Measurements from ENCODE around the gene FBXL17. TPM values are rescaled to one million over a fixed set of nuclear protein-coding genes. Genes with fewer than 3 reads are reported as not detected.

FBXL17 gene
- total and polyA plus RNA-seq, 2 donors (not counting 1 experiment from before 2014, with no cell fraction given) = 7.3 to 40.3 TPM

- WGBS (ENCODE audit: insufficient coverage) = no CpG with 5 or more reads among the region's 3 CpGs
- Histone ChIP-seq H4K20me1 (ENCODE audit: control insufficient read depth, insufficient read depth, low read length, poor library complexity, severe bottlenecking) (no peaks in the 10 kb centered on the region), H3K4me3 (ENCODE audit: control extremely low read depth in 1 of 5, extremely low read depth in 1 of 5, insufficient read depth in 1 of 5, low read depth in 2 of 5, low read length in 4 of 5) (no peak overlapping the region), H3K36me3 (replicated peaks in 1 of 2; ENCODE audit: control extremely low read depth in 1 of 2, control insufficient read depth in 1 of 2, extremely low read depth in 1 of 2, insufficient read depth in 2 of 2, low read length in 1 of 2) (no peaks in the 10 kb centered on the region), H3K4me1 (ENCODE audit: control insufficient read depth in 2 of 2, insufficient read depth in 2 of 2, low read length in 2 of 2) (no peaks in the 10 kb centered on the region), H3K27ac (ENCODE audit: low read length in 2 of 2) (no peak overlapping the region), H3K4me2 (replicated peaks; ENCODE audit: low read depth, low read length, poor library complexity, severe bottlenecking) (no peak overlapping the region), H3K9ac (ENCODE audit: low read length) (no peak overlapping the region), H2AFZ (ENCODE audit: insufficient read depth, low read depth, low read length, poor library complexity, severe bottlenecking) (no peak overlapping the region), H3K27me3 (replicated peaks in 1 of 4; ENCODE audit: control extremely low read depth in 1 of 4, control insufficient read depth in 3 of 4, insufficient read depth in 4 of 4, low read length in 3 of 4) (peaks cover 0 to 15% (median 4%) of the 10 kb centered on the region in 4 experiments), H3K79me2 (ENCODE audit: control insufficient read depth, insufficient read depth, low read length) (no peaks in the 10 kb centered on the region), H3K9me3 (ENCODE audit: control extremely low read depth in 1 of 3, control insufficient read depth in 2 of 3, insufficient read depth in 1 of 3, low read length in 2 of 3) (peaks cover 0 to 5% (median 0%) of the 10 kb centered on the region in 3 donors)
- CTCF ChIA-PET = no interaction called here
- no peak overlapping the region for H3K27ac Mint-ChIP-seq
- H3K4me3 Mint-ChIP-seq = no peak overlapping the region
- peaks cover 25% of the 10 kb centered on the region for H3K27me3 Mint-ChIP-seq
- peaks cover 7% of the 10 kb centered on the region for H3K4me1 Mint-ChIP-seq
- no peak for ATAC-seq (ENCODE audit: low read depth)
- peaks cover 1% of the 10 kb centered on the region for H3K9me3 Mint-ChIP-seq (ENCODE audit: insufficient read depth)
- intact Hi-C loops (cut with micrococcal nuclease) = no loop called here
- POLR2A ChIA-PET = no interaction called here
- no peak for DNase-seq
- TF ChIP-seq EZH2 (IDR thresholded peaks at IDR 0.05; ENCODE audit: borderline replicate concordance, insufficient read depth, low read depth, low read length, poor library complexity, severe bottlenecking) (no peak), CTCF (IDR thresholded peaks at IDR 0.05) (no peak)
These were observed 49.2 kb upstream of the FBXL17 start for GRCh38 chr5:108430931-108431608.

- no peak overlapping the region for H3K27ac Mint-ChIP-seq
- TF ChIP-seq CTCF (IDR thresholded peaks at IDR 0.05) (no peak), EZH2 (IDR thresholded peaks at IDR 0.05; ENCODE audit: borderline replicate concordance, insufficient read depth, low read depth, low read length, poor library complexity, severe bottlenecking) (no peak)
- Histone ChIP-seq H4K20me1 (ENCODE audit: control insufficient read depth, insufficient read depth, low read length, poor library complexity, severe bottlenecking) (no peaks in the 10 kb centered on the region), H3K27me3 (replicated peaks in 1 of 4; ENCODE audit: control extremely low read depth in 1 of 4, control insufficient read depth in 3 of 4, insufficient read depth in 4 of 4, low read length in 3 of 4) (no peaks in the 10 kb centered on the region), H3K9ac (ENCODE audit: low read length) (no peak overlapping the region), H3K4me1 (ENCODE audit: control insufficient read depth in 2 of 2, insufficient read depth in 2 of 2, low read length in 2 of 2) (no peaks in the 10 kb centered on the region), H3K27ac (ENCODE audit: low read length in 2 of 2) (no peak overlapping the region), H3K4me2 (replicated peaks; ENCODE audit: low read depth, low read length, poor library complexity, severe bottlenecking) (no peak overlapping the region), H2AFZ (ENCODE audit: insufficient read depth, low read depth, low read length, poor library complexity, severe bottlenecking) (no peak overlapping the region), H3K36me3 (replicated peaks in 1 of 2; ENCODE audit: control extremely low read depth in 1 of 2, control insufficient read depth in 1 of 2, extremely low read depth in 1 of 2, insufficient read depth in 2 of 2, low read length in 1 of 2) (no peaks in the 10 kb centered on the region), H3K79me2 (ENCODE audit: control insufficient read depth, insufficient read depth, low read length) (no peaks in the 10 kb centered on the region), H3K4me3 (ENCODE audit: control extremely low read depth in 1 of 5, extremely low read depth in 1 of 5, insufficient read depth in 1 of 5, low read depth in 2 of 5, low read length in 4 of 5) (no peak overlapping the region), H3K9me3 (ENCODE audit: control extremely low read depth in 1 of 3, control insufficient read depth in 2 of 3, insufficient read depth in 1 of 3, low read length in 2 of 3) (peaks cover 0 to 5% (median 0%) of the 10 kb centered on the region in 3 donors)
- DNase-seq (no peak), ATAC-seq (ENCODE audit: low read depth) (no peak)
- H3K9me3 Mint-ChIP-seq (ENCODE audit: insufficient read depth) = peaks cover 10% of the 10 kb centered on the region
- ChIA-PET CTCF (no interaction called here), POLR2A (no interaction called here)
- H3K4me1 Mint-ChIP-seq = no peaks in the 10 kb centered on the region
- WGBS (ENCODE audit: insufficient coverage) = 93% methylated on average over 5 of the region's 5 CpGs
- peaks cover 24% of the 10 kb centered on the region for H3K27me3 Mint-ChIP-seq
- H3K4me3 Mint-ChIP-seq = no peak overlapping the region
- intact Hi-C loops (cut with micrococcal nuclease) = no loop called here
These were observed 39.8 kb upstream of the FBXL17 start for GRCh38 chr5:108421713-108422112.
